PC-3 (cell line): ENCODE data around the gene ICE1. TPM values are rescaled to one million over a fixed set of nuclear protein-coding genes. Genes with fewer than 3 reads are reported as not detected.

Experiments used
- ATAC-seq: fragments of 200-7000 bp; cut with Tn5 transposase; 2 replicates; pipeline ENCODE4 v1.9.1; 2020; ENCODE audit warnings: mild to moderate bottlenecking, moderate library complexity
- BruUV-seq: library from RNA; stranded (reverse); fragments of 400-500 nt; replicated peaks from 2 replicates; lab custom pipeline; 2021; lab: Mats Ljungman, UMichigan
- CTCF ChIA-PET: fragments of 300-600 bp; sonication (Branson Sonifier 250); formaldehyde crosslinking; loops from one replicate; lab custom pipeline; 2022; ENCODE audit warnings: antibody characterized with exemption; lab: Charles Lee
- POLR2A ChIA-PET: fragments of 300-600 bp; sonication (Branson Sonifier 250); formaldehyde crosslinking; loops from one replicate; lab custom pipeline; 2022; ENCODE audit warnings: antibody characterized with exemption; ENCODE audit not compliant: unreplicated experiment; lab: Charles Lee
- DNase-seq: peaks from one replicate; pipeline ENCODE4 v3.0.0-alpha.2; 2015
- H2AFZ ChIP-seq: fragments of 300-600 bp; sonication (generic); 2 replicates; pipeline ENCODE4 v1.6.0; 2016; ENCODE audit warnings: antibody characterized with exemption, low read length
- H3F3A ChIP-seq: fragments of 300-600 bp; sonication (generic); one replicate; pipeline ENCODE4 v1.6.0; 2017; ENCODE audit warnings: antibody characterized with exemption, low read length, control low read depth, mild to moderate bottlenecking; ENCODE audit not compliant: unreplicated experiment
- H3K27ac ChIP-seq: fragments of 300-600 bp; sonication (generic); 2 replicates; pipeline ENCODE4 v1.5.1; 2016; ENCODE audit warnings: mild to moderate bottlenecking, low read length
- H3K27me3 ChIP-seq: fragments of 300-600 bp; sonication (generic); 2 replicates; pipeline ENCODE4 v1.6.1; 2016; ENCODE audit warnings: low read length, mixed read lengths
- H3K36me3 ChIP-seq: fragments of 300-600 bp; sonication (generic); 2 replicates; pipeline ENCODE4 v1.6.1; 2016; ENCODE audit warnings: low read depth, mixed run types, low read length, mixed read lengths
- H3K4me1 ChIP-seq: fragments of 300-600 bp; sonication (generic); 2 replicates; pipeline ENCODE4 v1.5.1; 2016; ENCODE audit warnings: low read length; ENCODE audit not compliant: insufficient read depth
- H3K4me2 ChIP-seq: fragments of 300-600 bp; sonication (generic); 2 replicates; pipeline ENCODE4 v1.6.0; 2016; ENCODE audit warnings: low read length
- H3K4me3 ChIP-seq: fragments of 300-600 bp; sonication (generic); 2 replicates; pipeline ENCODE4 v1.5.1; 2016; ENCODE audit warnings: mild to moderate bottlenecking, low read length, mixed read lengths
- H3K79me2 ChIP-seq: fragments of 300-600 bp; sonication (generic); 2 replicates; pipeline ENCODE4 v1.6.1; 2017; ENCODE audit warnings: low read length, mixed read lengths
- H3K9ac ChIP-seq: fragments of 300-600 bp; sonication (generic); 2 replicates; pipeline ENCODE4 v1.6.0; 2016; ENCODE audit warnings: mild to moderate bottlenecking, low read length
- H3K9me2 ChIP-seq: fragments of 300-600 bp; sonication (generic); replicated peaks from 2 replicates; pipeline ENCODE4 v1.6.1; 2016; ENCODE audit warnings: mixed run types, low read length, mixed read lengths
- H3K9me3 ChIP-seq: fragments of 300-600 bp; sonication (generic); 2 replicates; pipeline ENCODE4 v1.6.1; 2016; ENCODE audit warnings: low read length, mixed read lengths
- H4K20me1 ChIP-seq: fragments of 300-600 bp; sonication (generic); 2 replicates; pipeline ENCODE4 v1.6.1; 2016; ENCODE audit warnings: low read length, mixed read lengths
- CTCF ChIP-seq: fragments of 300-600 bp; sonication (generic); conservative IDR thresholded peaks from 2 replicates; pipeline ENCODE4 v1.5.1; 2017; ENCODE audit warnings: antibody characterized with exemption, low read depth, mild to moderate bottlenecking, low read length
- EZH2 ChIP-seq: fragments of 300-600 bp; sonication (generic); IDR thresholded peaks from one replicate; pipeline ENCODE4 v1.6.1; 2017; ENCODE audit warnings: antibody characterized with exemption, mild to moderate bottlenecking, low read length; ENCODE audit not compliant: unreplicated experiment
- EZH2phosphoT487 ChIP-seq: fragments of 300-600 bp; sonication (generic); IDR thresholded peaks from 2 replicates; pipeline ENCODE4 v1.6.1; 2018; ENCODE audit warnings: mild to moderate bottlenecking, antibody characterized with exemption, low read length, borderline replicate concordance
- intact Hi-C: fragments of 100-400 bp; cut with micrococcal nuclease; formaldehyde crosslinking; loops from 2 replicates; pipeline ENCODE4 v1.9.0; 2023
- total RNA-seq: library from RNA; depleted of rRNA; stranded (reverse); fragments of >200 nt; gene quantifications from 2 replicates; pipeline ENCODE4 v1.2.3, GENCODE V29; 2014

ICE1 gene
- total RNA-seq, 1 experiment from 2014 or later, result 21.9 TPM

- TF ChIP-seq EZH2, result no peak
- no peak for TF ChIP-seq EZH2phosphoT487
- TF ChIP-seq CTCF, result no peak
- Histone ChIP-seq H3K27ac (no peak overlapping the region), H3K4me3 (no peak overlapping the region), H3K36me3 (peaks cover 21% of the 10 kb centered on the region; the same call in 1 of the 2 replicates), H3K4me1 (no peaks in the 10 kb centered on the region), H3K9me2 (no peaks in the 10 kb centered on the region), H4K20me1 (no peaks in the 10 kb centered on the region), H3K9me3 (no peaks in the 10 kb centered on the region), H3K4me2 (no peak overlapping the region), H3K79me2 (no peaks in the 10 kb centered on the region), H3F3A (no peaks in the 10 kb centered on the region), H3K9ac (no peak overlapping the region), H3K27me3 (no peaks in the 10 kb centered on the region), H2AFZ (no peak overlapping the region)
- BruUV-seq, result no TSS peak
- CTCF ChIA-PET, result no interaction called here
- POLR2A ChIA-PET, result no interaction called here
- DNase-seq (no peak), ATAC-seq (no peak)
- intact Hi-C loops, result no loop called here
Observed at GRCh38 chr5:5487585-5488360, 65.3 kb downstream of the ICE1 start.

- Histone ChIP-seq H4K20me1 (no peaks in the 10 kb centered on the region), H3K9me3 (no peaks in the 10 kb centered on the region), H3K9me2 (no peaks in the 10 kb centered on the region), H3K9ac (no peak overlapping the region), H3K27ac (no peak overlapping the region), H3K36me3 (peaks cover 11% of the 10 kb centered on the region; the same call in 1 of the 2 replicates), H2AFZ (no peak overlapping the region), H3K4me2 (no peak overlapping the region), H3F3A (no peaks in the 10 kb centered on the region), H3K79me2 (no peaks in the 10 kb centered on the region), H3K4me1 (no peaks in the 10 kb centered on the region), H3K27me3 (no peaks in the 10 kb centered on the region), H3K4me3 (no peak overlapping the region)
- ATAC-seq (no peak), DNase-seq (no peak)
- POLR2A ChIA-PET, result no interaction called here
- intact Hi-C loops, result loop anchor here (10.0 kb wide), 1 partner anchor 884 kb away; the partner anchor contains the start of gene MED10
- CTCF ChIA-PET, result no interaction called here
- BruUV-seq, result no TSS peak
- TF ChIP-seq EZH2phosphoT487 (no peak), EZH2 (no peak), CTCF (no peak)
Observed at GRCh38 chr5:5490774-5491347, 68.4 kb downstream of the ICE1 start.
